ENCODE results near the gene DSP.

The DSP gene

DNA sequence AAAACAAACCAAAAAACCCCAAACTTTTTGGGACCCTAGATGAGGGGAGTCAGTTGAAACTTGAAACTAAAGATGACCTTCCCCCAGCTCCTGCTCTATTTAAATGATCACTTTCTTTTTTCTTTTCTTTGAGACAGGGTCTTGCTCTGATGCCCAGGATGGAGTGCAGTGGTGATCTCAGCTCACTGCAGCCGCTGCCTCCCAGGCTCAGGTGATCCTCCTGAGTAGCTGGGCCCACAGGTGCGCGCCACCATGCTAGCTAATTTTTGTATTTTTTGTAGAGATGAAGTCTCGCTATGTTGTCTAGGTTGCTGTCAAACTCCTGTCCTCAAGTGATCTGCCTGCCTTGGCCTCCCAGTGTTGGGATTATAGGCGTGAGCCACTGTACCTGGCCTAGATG lies 7.3 kb upstream of the DSP start:
- no peak overlapping the region for H3K4me3 ChIP-seq (ENCODE audit: control insufficient read depth in 1 of 7, extremely low read depth in 1 of 7, insufficient read depth in 4 of 7, low read depth in 2 of 7, low read length in 6 of 7)
- H3K27me3 ChIP-seq (replicated peaks in 2 of 5; ENCODE audit: control insufficient read depth in 4 of 5, insufficient read depth in 5 of 5, low read length in 4 of 5) = peaks cover 8 to 62% (median 25%) of the 10 kb centered on the region in 5 experiments
- 100% methylated on average over 4 of the region's 5 CpGs for WGBS (ENCODE audit: insufficient coverage)
- H3K9me3 ChIP-seq (ENCODE audit: control extremely low read depth in 1 of 5, control insufficient read depth in 4 of 5, insufficient read depth in 2 of 5, low read depth in 1 of 5, low read length in 4 of 5) = no peaks in the 10 kb centered on the region
- no peaks in the 10 kb centered on the region for H3K4me1 ChIP-seq (ENCODE audit: control extremely low read depth in 1 of 4, control insufficient read depth in 4 of 4, insufficient read depth in 4 of 4, low read length in 3 of 4)
- no peak overlapping the region for H3K27ac ChIP-seq (ENCODE audit: insufficient read depth in 1 of 2, low read depth in 1 of 2, low read length in 2 of 2, poor library complexity in 1 of 2, severe bottlenecking in 2 of 2)
- no peak for DNase-seq
- ChIA-PET POLR2A (interaction anchor here (0.7 kb wide), 1 partner anchor 16 kb away, joined by 3 read pairs; no protein-coding TSS in a partner anchor), CTCF (interaction anchor here (0.7 to 1.5 kb wide), 2 partner anchors 46 to 92 kb away, joined by 3 to 4 read pairs; no protein-coding TSS in a partner anchor)
- H3K36me3 ChIP-seq (ENCODE audit: control insufficient read depth in 4 of 4, insufficient read depth in 4 of 4, low read length in 3 of 4) = no peaks in the 10 kb centered on the region

DNA sequence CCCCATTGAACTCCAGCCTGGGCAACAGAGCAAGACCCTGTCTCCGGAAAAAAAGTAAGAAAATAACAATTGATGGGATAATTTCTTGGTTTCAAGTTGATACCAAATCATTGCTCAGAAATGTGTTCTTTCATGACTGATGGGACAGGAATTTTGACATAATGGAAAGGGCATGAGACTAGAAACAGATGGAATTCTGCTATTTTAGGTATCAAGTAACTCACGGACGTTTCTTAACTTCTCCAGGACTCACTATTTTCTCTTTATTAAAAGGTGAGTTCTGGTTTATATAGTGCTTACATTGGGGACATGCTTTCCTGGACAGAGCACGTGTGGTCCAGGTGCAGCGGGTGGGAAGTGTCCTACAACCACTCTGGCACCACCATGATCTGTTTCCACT lies 6.0 kb upstream of the DSP start:
- H3K27me3 ChIP-seq (replicated peaks in 2 of 5; ENCODE audit: control insufficient read depth in 4 of 5, insufficient read depth in 5 of 5, low read length in 4 of 5) = peaks cover 20 to 72% (median 30%) of the 10 kb centered on the region in 5 experiments
- no peak overlapping the region for H3K27ac ChIP-seq (ENCODE audit: insufficient read depth in 1 of 2, low read depth in 1 of 2, low read length in 2 of 2, poor library complexity in 1 of 2, severe bottlenecking in 2 of 2)
- ChIA-PET POLR2A (no interaction called here), CTCF (interaction anchor here (0.9 kb wide), 1 partner anchor 11 kb away, joined by 4 read pairs; no protein-coding TSS in a partner anchor)
- H3K9me3 ChIP-seq (ENCODE audit: control extremely low read depth in 1 of 5, control insufficient read depth in 4 of 5, insufficient read depth in 2 of 5, low read depth in 1 of 5, low read length in 4 of 5) = no peaks in the 10 kb centered on the region
- H3K36me3 ChIP-seq (ENCODE audit: control insufficient read depth in 4 of 4, insufficient read depth in 4 of 4, low read length in 3 of 4) = no peaks in the 10 kb centered on the region
- H3K4me3 ChIP-seq (ENCODE audit: control insufficient read depth in 1 of 7, extremely low read depth in 1 of 7, insufficient read depth in 4 of 7, low read depth in 2 of 7, low read length in 6 of 7) = no peak overlapping the region
- 83% methylated on average over 2 of the region's 5 CpGs for WGBS (ENCODE audit: insufficient coverage)
- H3K4me1 ChIP-seq (ENCODE audit: control extremely low read depth in 1 of 4, control insufficient read depth in 4 of 4, insufficient read depth in 4 of 4, low read length in 3 of 4) = peaks cover 0 to under 1% (median under 1%) of the 10 kb centered on the region in 4 experiments
- DNase-seq = no peak

DNA sequence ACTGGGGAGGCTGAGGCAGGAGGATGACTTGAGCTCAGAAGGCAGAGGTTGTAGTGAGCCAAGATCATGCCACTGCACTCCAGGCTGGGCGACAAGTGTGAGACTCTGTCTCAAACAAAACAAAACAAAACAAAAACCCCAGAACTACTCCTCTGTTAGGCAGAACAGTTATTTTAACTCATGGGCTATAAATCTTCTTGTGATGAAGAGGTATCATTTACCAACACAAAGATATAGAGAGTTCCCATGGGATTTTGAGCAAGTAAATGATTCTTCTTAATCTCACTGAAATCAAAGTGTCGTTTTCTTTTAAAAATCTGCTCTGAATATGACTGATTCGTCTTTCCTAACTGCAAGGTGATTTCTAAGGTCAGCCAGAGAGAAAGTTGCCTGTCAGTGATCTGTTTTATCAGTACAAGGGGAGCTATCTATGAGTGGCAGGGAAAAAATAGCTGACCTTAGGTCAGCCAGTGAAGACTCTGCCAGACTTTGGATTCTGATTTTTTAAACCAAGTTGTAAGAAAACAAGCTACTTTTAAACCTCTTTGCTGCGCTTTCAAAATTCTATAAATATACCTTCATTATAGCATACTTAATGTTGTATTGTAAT lies 3.8 kb upstream of the DSP start:
- no peak for DNase-seq
- Histone ChIP-seq H3K4me1 (ENCODE audit: control extremely low read depth in 1 of 4, control insufficient read depth in 4 of 4, insufficient read depth in 4 of 4, low read length in 3 of 4) (peaks cover 4 to 22% (median 21%) of the 10 kb centered on the region in 4 experiments), H3K36me3 (ENCODE audit: control insufficient read depth in 4 of 4, insufficient read depth in 4 of 4, low read length in 3 of 4) (no peaks in the 10 kb centered on the region), H3K4me3 (ENCODE audit: control insufficient read depth in 1 of 7, extremely low read depth in 1 of 7, insufficient read depth in 4 of 7, low read depth in 2 of 7, low read length in 6 of 7) (no peak overlapping the region), H3K27ac (ENCODE audit: insufficient read depth in 1 of 2, low read depth in 1 of 2, low read length in 2 of 2, poor library complexity in 1 of 2, severe bottlenecking in 2 of 2) (no peak overlapping the region), H3K27me3 (replicated peaks in 2 of 5; ENCODE audit: control insufficient read depth in 4 of 5, insufficient read depth in 5 of 5, low read length in 4 of 5) (peaks cover 22 to 90% (median 42%) of the 10 kb centered on the region in 5 experiments), H3K9me3 (ENCODE audit: control extremely low read depth in 1 of 5, control insufficient read depth in 4 of 5, insufficient read depth in 2 of 5, low read depth in 1 of 5, low read length in 4 of 5) (no peaks in the 10 kb centered on the region)
- 100% methylated on average over 2 of the region's 4 CpGs for WGBS (ENCODE audit: insufficient coverage)
- ChIA-PET CTCF (interaction anchor here (1.2 kb wide), 1 partner anchor 10 kb away, joined by 3 read pairs; no protein-coding TSS in a partner anchor), POLR2A (no interaction called here)

DNA sequence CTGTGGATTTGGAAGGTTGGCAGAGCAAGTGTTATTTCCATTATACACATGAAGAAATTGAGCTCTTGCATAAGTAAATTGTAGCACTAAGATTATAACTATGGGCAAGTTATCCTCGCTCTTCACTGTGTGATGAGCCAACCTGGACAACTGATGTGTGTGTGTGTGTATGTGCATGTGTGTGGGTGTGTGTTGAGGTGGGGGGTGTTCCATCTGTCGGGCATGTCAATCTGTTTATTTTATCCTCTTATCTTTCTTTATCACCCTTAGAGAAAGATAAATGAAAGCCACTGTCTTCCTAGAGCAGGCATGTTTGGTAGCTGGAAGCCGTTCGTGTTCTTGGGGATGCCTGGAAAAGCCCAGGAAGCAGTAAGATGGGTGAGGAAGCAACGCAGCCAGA lies 3.0 kb upstream of the DSP start:
- CTCF ChIA-PET = interaction anchor here (0.6 kb wide), 1 partner anchor 513 kb away, joined by 3 read pairs; no protein-coding TSS in a partner anchor

DNA sequence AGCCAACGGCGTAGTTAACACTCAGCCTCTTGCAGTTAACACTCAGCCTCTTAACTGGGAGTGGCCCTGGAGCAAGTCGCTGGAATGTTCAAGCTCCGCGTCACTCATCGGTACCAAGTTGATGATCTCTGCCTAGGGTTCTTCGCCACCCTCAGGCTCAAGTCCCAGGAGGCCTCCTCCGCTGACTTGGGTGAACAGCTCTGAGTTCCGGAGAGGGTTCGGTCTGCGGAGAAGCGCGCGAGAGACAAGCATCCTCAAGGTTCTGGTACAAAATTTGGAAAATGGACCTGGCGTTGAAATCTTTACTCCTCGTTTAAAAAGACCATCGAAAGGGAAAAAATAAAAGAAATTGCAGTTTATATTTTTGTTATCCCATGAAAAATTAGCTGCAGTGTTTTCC lies 876 bp upstream of the DSP start:
- Histone ChIP-seq H3K4me3 (ENCODE audit: control insufficient read depth in 1 of 7, extremely low read depth in 1 of 7, insufficient read depth in 4 of 7, low read depth in 2 of 7, low read length in 6 of 7) (peak overlapping the region in 2 of 7 experiments; percentile 49 to 63), H3K27ac (ENCODE audit: insufficient read depth in 1 of 2, low read depth in 1 of 2, low read length in 2 of 2, poor library complexity in 1 of 2, severe bottlenecking in 2 of 2) (no peak overlapping the region), H3K36me3 (ENCODE audit: control insufficient read depth in 4 of 4, insufficient read depth in 4 of 4, low read length in 3 of 4) (no peaks in the 10 kb centered on the region), H3K27me3 (replicated peaks in 2 of 5; ENCODE audit: control insufficient read depth in 4 of 5, insufficient read depth in 5 of 5, low read length in 4 of 5) (peaks cover 34 to 98% (median 59%) of the 10 kb centered on the region in 5 experiments), H3K4me1 (ENCODE audit: control extremely low read depth in 1 of 4, control insufficient read depth in 4 of 4, insufficient read depth in 4 of 4, low read length in 3 of 4) (peaks cover 4 to 27% (median 22%) of the 10 kb centered on the region in 4 experiments), H3K9me3 (ENCODE audit: control extremely low read depth in 1 of 5, control insufficient read depth in 4 of 5, insufficient read depth in 2 of 5, low read depth in 1 of 5, low read length in 4 of 5) (no peaks in the 10 kb centered on the region)
- ChIA-PET POLR2A (no interaction called here), CTCF (interaction anchor here (1.1 kb wide), 1 partner anchor 74 kb away, joined by 5 read pairs; no protein-coding TSS in a partner anchor)
- peak in 2 of 3 donors; percentile 20 to 25 for DNase-seq
- 19% methylated on average over 16 of the region's 17 CpGs for WGBS (ENCODE audit: insufficient coverage)

More for the DNA sequence above, 3.0 kb upstream of the DSP start:
- POLR2A ChIA-PET = no interaction called here
- Histone ChIP-seq H3K36me3 (ENCODE audit: control insufficient read depth in 4 of 4, insufficient read depth in 4 of 4, low read length in 3 of 4) (no peaks in the 10 kb centered on the region), H3K4me3 (ENCODE audit: control insufficient read depth in 1 of 7, extremely low read depth in 1 of 7, insufficient read depth in 4 of 7, low read depth in 2 of 7, low read length in 6 of 7) (no peak overlapping the region), H3K4me1 (ENCODE audit: control extremely low read depth in 1 of 4, control insufficient read depth in 4 of 4, insufficient read depth in 4 of 4, low read length in 3 of 4) (peaks cover 4 to 27% (median 22%) of the 10 kb centered on the region in 4 experiments), H3K27me3 (replicated peaks in 2 of 5; ENCODE audit: control insufficient read depth in 4 of 5, insufficient read depth in 5 of 5, low read length in 4 of 5) (peaks cover 23 to 95% (median 46%) of the 10 kb centered on the region in 5 experiments), H3K27ac (ENCODE audit: insufficient read depth in 1 of 2, low read depth in 1 of 2, low read length in 2 of 2, poor library complexity in 1 of 2, severe bottlenecking in 2 of 2) (no peak overlapping the region), H3K9me3 (ENCODE audit: control extremely low read depth in 1 of 5, control insufficient read depth in 4 of 5, insufficient read depth in 2 of 5, low read depth in 1 of 5, low read length in 4 of 5) (no peaks in the 10 kb centered on the region)
- WGBS (ENCODE audit: insufficient coverage) = 70% methylated on average over 2 of the region's 5 CpGs
- no peak for DNase-seq

GRCh38 chr6:7542065-7542873 lies 798 bp downstream of the DSP start:
- H3K9me3 ChIP-seq (ENCODE audit: control extremely low read depth in 1 of 5, control insufficient read depth in 4 of 5, insufficient read depth in 2 of 5, low read depth in 1 of 5, low read length in 4 of 5) = no peaks in the 10 kb centered on the region
- DNase-seq = peak in 2 of 3 donors; percentile 23 to 36
- peaks cover 4 to 27% (median 22%) of the 10 kb centered on the region in 4 experiments for H3K4me1 ChIP-seq (ENCODE audit: control extremely low read depth in 1 of 4, control insufficient read depth in 4 of 4, insufficient read depth in 4 of 4, low read length in 3 of 4)
- H3K27ac ChIP-seq (ENCODE audit: insufficient read depth in 1 of 2, low read depth in 1 of 2, low read length in 2 of 2, poor library complexity in 1 of 2, severe bottlenecking in 2 of 2) = no peak overlapping the region
- H3K27me3 ChIP-seq (replicated peaks in 2 of 5; ENCODE audit: control insufficient read depth in 4 of 5, insufficient read depth in 5 of 5, low read length in 4 of 5) = peaks cover 36 to 99% (median 65%) of the 10 kb centered on the region in 5 experiments
- peak overlapping the region; percentile 15 to 65 (median 57) for H3K4me3 ChIP-seq (ENCODE audit: control insufficient read depth in 1 of 7, extremely low read depth in 1 of 7, insufficient read depth in 4 of 7, low read depth in 2 of 7, low read length in 6 of 7)
- under 1% methylated on average over 76 of the region's 80 CpGs for WGBS (ENCODE audit: insufficient coverage)
- CTCF ChIA-PET = no interaction called here
- POLR2A ChIA-PET = no interaction called here
- H3K36me3 ChIP-seq (ENCODE audit: control insufficient read depth in 4 of 4, insufficient read depth in 4 of 4, low read length in 3 of 4) = no peaks in the 10 kb centered on the region
